ENCODE data around the gene ITPR1.

ITPR1 gene

DNA sequence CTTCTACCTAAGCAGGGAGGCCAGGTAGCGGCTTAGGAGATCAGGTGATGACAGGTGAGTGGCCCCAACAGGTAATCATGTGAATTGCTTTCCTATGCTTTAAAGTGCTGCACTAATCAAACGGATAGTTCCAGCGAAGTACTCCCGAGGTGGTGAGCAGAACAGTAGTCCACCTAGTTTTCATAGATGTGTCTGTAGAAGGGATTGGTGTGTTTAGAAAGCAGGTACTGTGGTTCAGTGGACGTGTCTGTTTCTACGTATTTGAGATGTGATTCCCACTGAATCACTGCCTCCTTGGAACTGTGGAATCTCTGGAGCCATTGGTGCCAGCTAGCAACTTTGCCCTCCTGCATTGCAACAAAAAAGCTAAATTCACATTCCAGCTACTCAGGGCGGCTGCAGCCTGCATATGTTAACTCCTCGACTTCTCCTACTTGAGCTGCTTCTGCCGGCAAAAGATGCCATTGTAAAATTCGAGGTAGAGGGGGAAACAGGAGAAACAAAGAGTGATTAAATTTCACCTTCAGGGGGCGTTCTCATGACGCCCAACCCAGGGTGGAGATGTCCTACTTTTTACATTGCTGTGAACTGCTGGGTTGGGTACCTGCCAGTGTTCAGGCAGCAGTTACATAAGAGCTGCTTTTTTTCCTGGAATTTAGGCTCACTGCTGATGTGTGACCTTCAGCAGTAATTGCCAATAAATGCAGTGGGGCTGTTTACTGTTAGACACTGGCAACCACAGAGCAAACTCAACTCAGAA, 227.3 kb downstream of the ITPR1 start:
- peak; percentile 36 for DNase-seq (ENCODE audit: low spot score)

DNA sequence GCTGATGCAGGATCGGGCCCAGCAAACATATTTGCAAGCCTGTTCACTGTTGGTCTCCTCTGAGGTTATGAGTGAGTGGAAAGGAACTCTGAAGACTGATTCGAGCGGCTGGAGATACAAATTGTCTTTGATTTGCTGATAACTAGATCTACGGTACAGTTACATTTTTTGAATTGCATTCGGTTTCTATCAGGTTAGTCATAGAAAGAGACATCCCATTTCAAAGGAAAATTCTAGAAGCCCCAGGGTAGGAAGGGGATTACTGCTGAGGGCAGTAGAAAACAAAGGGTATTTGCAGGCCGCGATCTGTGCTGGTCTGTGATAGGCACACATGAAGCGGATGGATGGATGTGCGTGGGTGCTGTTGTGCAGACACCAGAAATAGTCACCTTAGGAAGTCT, 228.4 kb downstream of the ITPR1 start:
- no peak for DNase-seq (ENCODE audit: low spot score)

DNA sequence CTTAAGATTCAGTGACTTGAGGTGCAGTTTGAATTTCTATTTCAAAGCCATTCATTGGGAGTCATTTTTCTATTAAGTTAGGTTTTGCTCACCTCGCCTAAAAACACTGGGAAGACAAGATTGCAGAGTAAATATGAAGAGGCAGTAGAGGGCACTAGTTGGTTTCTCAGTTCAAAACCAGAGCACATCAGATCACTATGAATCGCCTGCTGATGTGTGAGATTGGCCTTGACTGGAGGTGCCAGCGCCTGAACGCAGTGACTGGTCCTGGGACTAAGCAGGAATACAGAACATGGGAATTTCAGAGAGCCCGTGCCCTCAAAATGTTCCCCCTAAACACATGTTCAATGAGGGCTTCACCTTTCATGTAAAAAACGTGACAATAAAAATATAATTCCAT, 229.0 kb downstream of the ITPR1 start:
- peak; percentile 72 for DNase-seq (ENCODE audit: low spot score)

DNA sequence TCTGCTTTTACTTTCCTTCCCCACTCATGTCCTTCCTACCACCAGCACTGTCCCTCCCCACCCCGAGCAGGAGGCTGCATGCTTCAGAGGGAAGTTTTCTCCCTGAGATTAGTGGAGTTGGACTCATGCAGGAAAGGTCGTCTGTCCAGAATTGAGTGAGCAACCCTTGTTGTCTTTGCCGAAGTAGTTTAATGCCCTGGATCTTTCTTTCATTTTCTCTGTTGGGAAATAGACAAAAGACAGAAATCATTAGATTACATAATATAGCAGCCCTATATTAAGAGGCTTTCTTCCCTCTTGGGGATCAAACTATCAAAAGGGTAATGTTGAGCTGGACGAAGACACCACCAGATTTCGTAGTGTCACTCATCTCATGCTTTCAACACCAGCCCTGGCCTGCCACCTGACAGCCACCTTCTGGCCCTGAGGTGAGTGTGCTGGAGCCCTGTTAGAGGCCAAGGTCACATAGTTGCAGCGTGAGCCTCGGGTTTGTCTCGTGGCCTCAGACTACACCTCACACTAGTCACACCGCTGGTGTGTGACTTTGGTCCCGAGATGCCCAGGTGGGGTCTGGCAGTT, 231.0 kb downstream of the ITPR1 start:
- no peak for DNase-seq (ENCODE audit: low spot score)

DNA sequence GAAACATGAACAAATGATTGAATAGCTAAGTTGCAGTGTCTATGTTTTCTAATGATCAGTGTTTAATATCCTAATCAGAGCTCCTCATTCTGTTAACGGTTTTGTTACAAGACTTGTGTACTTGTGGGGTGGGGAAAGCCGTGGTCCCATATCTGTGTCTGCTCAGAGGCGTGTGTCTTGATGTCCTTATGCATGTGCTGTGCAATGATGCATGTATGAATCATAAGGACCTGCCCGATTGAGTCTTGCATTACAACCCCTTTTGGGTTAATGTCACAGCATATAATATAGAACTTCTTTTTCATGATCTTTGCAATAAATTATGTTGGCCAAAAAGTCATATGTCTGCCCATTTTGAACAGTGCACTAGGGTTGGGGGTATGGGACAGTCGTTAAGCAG, 233.4 kb downstream of the ITPR1 start:
- no peak for DNase-seq (ENCODE audit: low spot score)

DNA sequence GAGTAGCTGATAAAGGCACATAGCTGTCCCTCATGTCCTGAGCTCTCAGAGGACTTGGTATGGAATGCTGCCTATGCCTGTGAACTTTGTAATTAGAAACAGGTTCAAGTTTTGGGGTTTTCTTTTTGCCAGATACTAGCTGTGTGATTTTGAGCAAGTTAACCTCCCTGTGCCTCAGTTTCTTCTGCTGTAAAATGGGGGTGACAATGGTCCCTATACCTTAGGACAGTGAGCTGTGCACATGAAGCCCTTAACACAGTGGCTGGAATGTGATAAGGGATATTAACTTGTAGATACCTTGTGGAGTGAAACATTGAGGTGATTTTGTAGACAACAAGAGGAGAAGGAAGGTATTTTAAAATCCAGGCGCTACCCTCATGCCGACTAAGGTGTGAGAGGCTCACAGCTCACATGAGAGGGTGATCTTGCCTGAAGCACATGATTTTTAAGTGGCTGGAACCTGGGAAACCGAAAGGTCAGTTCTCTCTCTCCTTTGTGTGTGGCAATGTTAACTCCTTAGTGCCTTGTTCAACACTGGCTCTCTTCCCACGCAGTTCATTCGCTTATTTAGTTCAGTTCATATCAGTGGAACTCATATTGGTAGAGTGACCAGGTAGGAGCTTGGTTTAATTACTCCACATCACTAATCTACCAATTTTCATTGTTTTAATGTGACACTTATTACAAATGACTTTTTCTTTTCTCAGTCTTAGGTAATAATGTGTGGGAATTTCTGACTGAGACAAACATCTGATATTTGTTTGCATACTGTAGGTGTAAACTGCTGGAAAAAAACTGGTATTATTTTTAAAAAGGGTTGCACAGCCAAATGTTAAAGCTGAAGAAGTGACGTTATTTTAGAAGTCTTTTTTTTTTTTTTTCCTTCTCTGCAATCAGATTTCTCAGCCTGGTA, 236.2 kb downstream of the ITPR1 start:
- no peak for DNase-seq (ENCODE audit: low spot score)

DNA sequence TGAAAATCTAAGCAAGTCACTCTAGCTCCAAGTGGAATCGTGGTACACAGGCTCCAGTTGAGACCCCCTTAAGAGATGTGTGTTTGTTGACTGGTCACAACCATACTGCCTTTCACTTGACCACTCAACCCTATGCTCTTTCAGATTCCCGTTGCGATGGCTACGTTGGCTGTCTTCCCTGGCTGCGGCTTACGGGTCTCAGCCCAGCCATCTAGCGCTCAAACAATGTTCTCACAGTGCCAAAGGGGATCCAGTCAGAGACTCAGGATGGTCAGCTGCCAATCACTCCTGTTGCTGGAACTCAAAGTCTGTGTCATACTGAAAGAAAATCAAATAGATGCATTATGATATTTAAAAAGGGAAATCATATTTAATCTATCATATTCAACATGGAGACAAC, 237.6 kb downstream of the ITPR1 start:
- no peak for DNase-seq (ENCODE audit: low spot score)

DNA sequence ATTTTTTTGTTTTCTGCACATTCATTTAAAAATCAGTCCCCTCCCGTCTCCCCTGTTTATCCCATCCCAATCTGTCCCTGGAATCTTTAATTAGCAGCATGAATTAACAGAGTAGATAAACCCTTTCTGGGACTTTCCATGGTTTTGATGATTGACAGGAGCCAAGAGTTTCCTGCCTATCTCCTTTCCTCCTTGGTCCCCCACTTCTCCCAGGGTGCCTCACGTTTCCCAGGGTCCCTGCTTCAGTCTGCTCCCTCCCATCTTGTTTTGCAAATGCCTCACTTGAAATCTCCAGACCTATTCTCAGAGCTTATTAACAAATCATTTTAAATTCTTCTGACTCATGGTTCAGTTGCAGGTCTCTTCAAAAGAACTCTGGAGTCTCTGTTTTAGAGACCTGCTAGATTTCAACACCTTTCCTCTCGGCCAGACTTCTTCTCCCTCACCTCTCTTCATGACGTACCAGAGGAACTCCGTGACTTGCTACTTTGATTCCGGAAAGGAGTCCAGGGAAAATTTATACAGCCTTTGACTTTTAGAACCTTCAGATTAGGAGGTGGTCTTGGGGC, 238.5 kb downstream of the ITPR1 start:
- no peak for DNase-seq (ENCODE audit: low spot score)

DNA sequence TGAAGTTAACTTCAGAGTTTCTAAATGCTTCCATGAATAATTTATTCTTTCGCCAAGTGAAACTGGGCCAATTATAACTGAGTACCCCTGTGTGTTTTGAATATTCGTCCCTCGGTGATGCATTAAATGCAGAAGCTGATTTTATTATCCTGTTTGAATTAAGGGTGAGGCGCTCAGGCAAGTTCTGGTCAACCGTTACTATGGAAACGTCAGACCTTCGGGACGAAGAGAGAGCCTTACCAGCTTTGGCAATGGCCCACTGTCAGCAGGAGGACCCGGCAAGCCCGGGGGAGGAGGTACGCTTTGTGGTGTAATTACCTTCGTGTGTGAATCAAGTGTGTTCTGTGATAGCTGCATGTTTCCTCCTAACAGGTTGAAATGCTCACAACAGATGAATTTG, 239.8 kb downstream of the ITPR1 start:
- DNase-seq (ENCODE audit: low spot score), result no peak

DNA sequence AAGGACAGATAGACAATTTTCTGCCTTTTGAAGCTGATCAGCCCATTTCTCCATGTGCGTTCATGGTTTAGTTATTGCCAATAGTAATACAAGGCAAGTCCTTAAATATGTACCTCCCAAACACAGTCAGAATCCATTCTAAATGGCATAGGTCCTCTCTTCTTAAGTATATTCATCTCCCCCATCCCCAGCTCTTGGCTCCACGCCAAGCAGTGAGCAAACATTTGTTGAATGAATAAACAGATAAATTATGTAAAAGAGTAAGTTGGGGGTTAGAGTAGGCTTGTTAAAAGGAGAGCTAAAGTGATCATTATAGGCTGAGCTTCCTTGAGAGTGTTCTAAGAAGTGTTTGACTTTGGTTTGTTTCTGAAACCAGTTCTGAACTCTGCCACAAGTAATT, 241.3 kb downstream of the ITPR1 start:
- no peak for DNase-seq (ENCODE audit: low spot score)

DNA sequence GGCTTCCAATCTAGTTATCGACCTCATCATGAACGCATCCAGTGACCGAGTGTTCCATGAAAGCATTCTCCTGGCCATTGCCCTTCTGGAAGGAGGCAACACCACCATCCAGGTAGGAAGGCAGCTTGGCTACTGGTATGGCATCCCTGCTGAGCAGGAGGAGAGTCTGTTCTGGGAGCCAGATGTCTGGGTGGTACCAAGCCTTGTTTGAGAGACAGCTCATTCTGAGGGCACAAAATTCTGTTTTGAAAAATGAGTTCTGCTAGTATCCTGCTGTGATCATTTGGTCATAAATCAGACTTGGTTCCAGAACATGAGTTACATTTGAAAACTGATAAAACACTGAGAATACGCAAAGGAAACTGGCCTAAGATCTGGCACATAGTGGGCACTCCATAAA, 242.1 kb downstream of the ITPR1 start:
- no peak for DNase-seq (ENCODE audit: low spot score)

DNA sequence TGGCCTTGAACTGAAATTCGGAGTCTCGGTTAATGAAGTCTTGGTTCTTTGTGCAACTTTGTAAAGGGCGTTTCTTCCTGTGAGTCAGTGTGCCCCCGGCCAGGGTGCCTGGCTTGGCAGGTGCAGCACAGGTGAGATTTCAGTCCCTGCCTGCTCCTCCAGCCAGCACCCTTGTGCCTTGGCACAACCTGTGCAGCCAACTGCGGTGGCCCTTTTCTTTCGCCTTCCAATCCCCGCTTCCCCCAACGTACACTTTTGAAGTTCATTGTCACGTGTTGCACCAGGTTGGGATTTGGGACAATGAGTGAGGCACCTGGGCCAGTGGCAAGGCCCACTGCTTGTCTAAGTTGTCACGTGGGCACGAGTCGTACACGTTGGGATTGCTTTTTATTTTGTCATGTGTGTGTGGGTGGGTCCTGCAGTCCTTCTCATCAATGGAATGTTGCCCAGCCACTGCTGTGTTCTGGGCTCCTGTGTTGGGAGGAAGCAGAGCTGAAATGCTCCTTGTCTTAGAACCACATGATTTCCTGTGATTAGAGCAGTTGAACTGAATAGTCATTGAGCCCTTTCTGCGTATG, 243.2 kb downstream of the ITPR1 start:
- DNase-seq (ENCODE audit: low spot score), result peak; percentile 89

DNA sequence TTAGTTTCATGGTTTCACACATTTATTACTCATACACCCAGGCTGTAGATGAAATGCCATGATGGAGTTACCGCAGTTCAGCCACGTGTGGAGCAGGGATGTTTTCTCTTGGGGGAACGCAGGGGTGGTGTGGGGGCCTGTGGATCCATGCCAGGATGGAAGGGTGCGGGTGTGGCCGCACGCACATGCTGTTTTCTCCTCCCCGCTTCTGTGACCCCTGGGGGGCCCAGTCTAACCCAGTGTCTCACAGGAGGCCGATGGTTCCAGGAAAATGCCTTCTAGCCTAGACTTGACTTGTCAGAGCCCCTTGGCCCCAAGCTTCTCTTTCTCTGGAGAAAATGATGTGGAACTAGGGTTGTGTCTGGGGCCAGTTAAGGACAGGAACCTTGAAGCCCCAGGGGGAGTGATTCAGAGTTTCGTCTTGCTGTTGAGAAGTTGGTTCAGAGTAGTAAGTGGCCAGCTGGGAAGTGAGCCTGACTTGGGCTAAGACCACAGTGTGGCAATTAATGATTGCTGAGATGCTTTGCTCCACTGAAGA, 245.7 kb downstream of the ITPR1 start:
- no peak for DNase-seq (ENCODE audit: low spot score)

DNA sequence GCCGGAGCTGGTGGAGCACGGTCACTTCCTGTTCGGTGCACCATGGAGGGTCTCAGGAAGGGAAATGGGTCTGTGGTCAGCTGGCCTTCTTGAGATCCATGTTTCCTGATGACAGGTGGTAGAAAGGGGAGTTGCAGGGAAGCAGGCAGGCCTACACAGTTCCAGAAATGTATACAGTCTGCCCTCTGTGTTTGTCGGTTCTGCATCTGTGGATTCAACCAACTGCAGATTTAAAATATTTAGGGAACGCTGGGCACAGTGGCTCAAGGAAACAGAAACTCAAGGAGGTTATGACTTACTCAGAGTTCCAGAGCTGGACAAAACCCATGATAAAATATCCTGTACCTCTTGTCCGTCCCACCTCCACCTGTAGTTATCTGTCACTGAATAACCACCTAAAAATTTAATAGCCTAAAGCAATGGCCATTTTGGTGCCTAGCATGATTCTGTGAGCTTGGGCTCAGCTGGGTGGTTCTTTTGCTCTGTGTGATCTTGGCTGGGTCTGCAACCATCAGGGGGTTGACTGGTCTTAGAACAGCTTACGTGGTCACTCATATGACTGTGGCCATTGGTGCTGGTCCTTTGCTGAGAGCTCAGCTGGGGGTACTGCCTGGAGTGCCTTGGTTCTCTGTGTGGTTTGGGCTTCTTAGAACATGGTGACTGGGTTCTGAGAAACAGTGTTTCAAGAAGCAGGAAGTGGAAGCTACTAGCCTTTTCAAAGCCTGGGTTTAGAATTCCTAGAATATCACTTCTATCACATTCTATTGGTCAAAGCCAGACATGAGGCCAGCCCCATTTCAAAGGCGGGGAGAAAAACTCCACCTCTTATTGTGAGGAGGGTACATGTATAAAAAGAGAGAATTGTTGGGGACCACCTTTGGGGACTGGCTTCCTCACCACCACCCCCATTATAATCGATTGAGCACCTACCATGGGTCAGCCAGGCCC, 246.4 kb downstream of the ITPR1 start:
- DNase-seq (ENCODE audit: low spot score), result no peak

DNA sequence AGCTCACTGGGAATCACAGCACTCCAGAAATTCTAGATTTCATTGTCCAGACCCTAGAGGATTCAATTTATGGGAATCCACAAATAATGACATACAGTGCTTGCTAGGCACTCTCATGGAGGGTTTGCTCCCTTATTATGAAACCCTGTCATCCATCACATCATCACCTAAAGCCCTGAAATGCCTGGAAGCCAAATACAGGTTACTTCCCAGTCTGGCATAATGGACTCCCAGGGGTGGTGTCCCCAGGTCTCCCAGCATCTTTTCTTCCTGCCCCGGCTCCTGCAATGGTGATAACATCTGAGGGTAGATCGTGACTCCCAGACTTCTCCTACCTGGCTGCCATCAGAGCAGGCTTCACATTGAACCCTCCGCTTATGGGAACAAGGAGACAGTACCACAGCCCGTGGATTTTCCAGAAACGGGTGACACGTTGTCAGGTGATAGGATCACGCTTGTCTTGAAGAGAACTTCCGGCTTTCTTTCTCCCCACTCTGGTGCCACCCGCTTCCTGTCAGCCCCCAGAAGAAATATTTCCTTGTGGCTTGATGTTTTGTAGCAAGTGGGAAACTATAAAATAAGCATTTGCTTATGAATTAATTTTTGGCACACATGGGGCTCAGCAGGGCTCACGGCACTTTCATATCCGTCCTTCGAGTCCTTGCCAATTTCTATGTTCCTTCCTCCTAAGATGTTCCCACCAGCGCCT, 247.4 kb downstream of the ITPR1 start:
- DNase-seq (ENCODE audit: low spot score), result peak; percentile 27

DNA sequence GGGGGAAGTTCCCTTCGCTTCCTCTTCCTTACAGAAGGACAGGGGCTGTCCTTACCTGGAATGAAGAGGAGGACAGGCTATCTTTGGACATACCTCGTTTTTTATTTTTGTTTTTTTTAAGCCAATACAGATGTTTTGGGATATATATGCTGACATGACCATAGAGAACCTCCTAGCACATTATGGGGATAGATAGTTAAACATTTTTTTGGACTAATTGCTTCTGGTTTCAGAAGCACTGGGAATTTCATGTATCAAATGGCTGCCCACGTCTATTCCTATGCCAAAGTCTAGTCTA, 247.9 kb downstream of the ITPR1 start:
- DNase-seq (ENCODE audit: low spot score), result no peak

DNA sequence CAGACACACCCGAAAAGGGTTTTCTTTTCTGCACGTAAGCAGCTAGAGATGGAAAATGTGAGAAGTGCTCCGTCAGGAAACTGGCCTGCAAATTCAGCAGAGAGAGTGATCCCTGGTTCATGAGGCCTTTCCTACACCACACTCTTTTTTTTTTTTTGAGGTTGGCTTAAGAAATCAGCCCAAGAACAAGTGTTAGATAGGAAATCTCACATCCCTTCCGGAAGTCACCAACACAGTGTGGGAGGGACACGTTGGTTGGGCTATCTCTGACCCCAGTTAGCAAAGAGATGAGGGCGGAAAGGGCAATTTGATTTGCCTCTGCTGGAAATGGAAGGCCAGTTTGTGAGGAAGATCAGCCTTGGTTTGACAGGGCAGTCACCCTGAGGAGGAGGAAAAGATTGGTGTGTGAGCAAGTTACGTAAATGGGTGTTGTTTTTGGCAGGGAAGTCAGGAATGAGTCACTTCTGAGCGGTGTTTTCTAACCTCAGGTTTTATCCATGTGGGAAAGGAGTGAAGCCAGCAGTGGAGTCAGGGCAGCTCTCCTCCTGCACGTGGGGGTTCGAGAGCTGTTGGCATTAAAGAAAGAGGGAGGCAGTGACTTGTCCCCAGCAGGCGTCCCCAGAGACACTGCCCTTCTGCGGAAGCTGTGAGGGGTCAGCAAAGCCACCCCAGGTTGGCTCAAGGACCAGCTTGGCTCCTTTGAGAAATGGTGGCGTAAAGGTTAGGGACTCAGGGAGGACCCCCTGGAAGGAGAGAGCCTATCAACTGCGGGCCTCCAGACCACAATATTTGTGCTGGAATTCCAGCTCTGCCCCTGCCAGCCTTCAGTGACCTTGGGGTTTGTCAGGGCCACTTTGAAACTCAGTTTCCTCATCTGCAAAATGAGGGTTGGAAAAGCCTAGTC, 248.5 kb downstream of the ITPR1 start:
- peak; percentile 86 for DNase-seq (ENCODE audit: low spot score)

DNA sequence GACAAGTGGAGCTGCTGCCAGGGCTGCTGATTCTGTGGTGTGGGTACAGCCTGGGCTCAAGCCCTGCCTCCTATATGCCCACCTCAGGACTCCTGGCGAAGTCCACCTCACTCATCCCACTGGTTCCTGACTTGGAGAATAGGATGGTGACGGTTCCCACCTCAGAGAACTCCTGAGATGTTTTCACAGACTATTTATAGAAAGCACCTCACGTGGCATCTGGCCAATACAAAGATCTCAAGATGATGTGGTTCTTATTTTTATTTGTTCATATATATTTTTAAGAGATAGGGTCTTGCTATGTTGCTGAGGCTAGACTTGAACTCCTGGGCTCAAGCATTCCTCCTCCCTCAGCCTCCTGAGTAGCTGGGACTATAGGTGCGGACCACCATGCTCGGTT, 249.2 kb downstream of the ITPR1 start:
- no peak for DNase-seq (ENCODE audit: low spot score)

DNA sequence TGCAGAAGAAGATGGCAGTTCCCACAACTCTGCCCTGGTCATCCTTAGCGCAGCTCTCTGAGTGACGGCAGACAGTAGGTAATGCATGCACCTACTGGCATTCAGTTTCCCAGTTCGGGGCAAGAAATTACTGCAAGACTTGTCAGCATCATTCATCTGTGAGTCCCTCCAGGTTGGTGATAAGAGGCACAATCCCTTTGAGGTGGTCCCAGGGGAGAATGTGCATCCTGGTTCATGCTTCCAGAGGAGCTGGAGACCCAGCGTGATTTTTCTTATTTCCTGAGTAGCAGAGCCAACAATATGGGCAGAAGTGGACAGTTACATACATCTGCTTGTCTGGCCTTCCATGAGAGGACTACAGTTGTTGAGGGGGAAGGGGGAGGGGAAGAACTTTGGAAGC, 250.2 kb downstream of the ITPR1 start:
- DNase-seq (ENCODE audit: low spot score), result no peak
